Measurements from ENCODE around the gene DNAJC4.

DNAJC4 gene

DNA sequence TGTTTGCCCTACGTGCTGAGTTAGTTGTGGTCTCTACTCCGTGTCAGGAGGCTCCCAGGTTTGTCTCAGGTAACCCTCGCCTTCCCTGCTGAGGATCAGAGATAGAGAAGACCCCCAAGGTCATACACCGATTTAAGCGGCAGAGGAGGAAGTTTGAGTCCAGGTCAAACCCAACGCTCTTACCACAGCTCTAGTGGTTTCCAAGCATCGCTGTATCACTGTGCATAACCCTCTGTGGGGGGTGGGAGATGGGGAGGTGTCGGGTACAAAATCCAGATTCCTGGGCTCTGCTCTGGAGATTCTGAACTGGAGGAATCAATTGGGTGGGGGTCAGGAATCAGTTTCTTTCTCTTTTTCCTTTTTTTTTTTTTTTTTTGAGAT lies 627 bp downstream of the DNAJC4 start:
- Histone ChIP-seq H3K27me3 (ENCODE audit: control insufficient read depth, insufficient read depth, low read length) (no peaks in the 10 kb centered on the region; the same call in 1 of the 2 replicates), H3K4me1 (ENCODE audit: control insufficient read depth, insufficient read depth, low read length) (peaks cover 16% of the 10 kb centered on the region), H3K9me3 (ENCODE audit: control insufficient read depth, insufficient read depth, low read length) (no peaks in the 10 kb centered on the region), H3K9ac (ENCODE audit: low read depth, low read length) (peak overlapping the region; percentile 46; the same call in 1 of the 2 replicates), H3K27ac (ENCODE audit: low read depth, low read length) (peak overlapping the region; percentile 80), H3K36me3 (ENCODE audit: control insufficient read depth, insufficient read depth, low read length) (no peaks in the 10 kb centered on the region; the same call in 1 of the 2 replicates), H3K4me3 (ENCODE audit: low read depth, low read length) (peak overlapping the region; percentile 81)

- H3K9me3 ChIP-seq (ENCODE audit: control insufficient read depth, insufficient read depth, low read length) = no peaks in the 10 kb centered on the region
- no peak overlapping the region for H3K27ac ChIP-seq (ENCODE audit: low read depth, low read length)
- H3K9ac ChIP-seq (ENCODE audit: low read depth, low read length) = no peak overlapping the region
- H3K4me3 ChIP-seq (ENCODE audit: low read depth, low read length) = no peak overlapping the region
- H3K27me3 ChIP-seq (ENCODE audit: control insufficient read depth, insufficient read depth, low read length) = no peaks in the 10 kb centered on the region; the same call in 1 of the 2 replicates
- H3K4me1 ChIP-seq (ENCODE audit: control insufficient read depth, insufficient read depth, low read length) = peaks cover 14% of the 10 kb centered on the region
- no peaks in the 10 kb centered on the region; the same call in 1 of the 2 replicates for H3K36me3 ChIP-seq (ENCODE audit: control insufficient read depth, insufficient read depth, low read length)
Observed at GRCh38 chr11:64231546-64231945, 1.2 kb downstream of the DNAJC4 start.

- no peak overlapping the region for H3K9ac ChIP-seq (ENCODE audit: low read depth, low read length)
Observed at GRCh38 chr11:64232182-64232966, 2.0 kb downstream of the DNAJC4 start.

GRCh38 chr11:64232967-64233315 lies 2.6 kb downstream of the DNAJC4 start:
- no peaks in the 10 kb centered on the region for H3K9me3 ChIP-seq (ENCODE audit: control insufficient read depth, insufficient read depth, low read length)
- no peak overlapping the region for H3K4me3 ChIP-seq (ENCODE audit: low read depth, low read length)
- peaks cover 7% of the 10 kb centered on the region for H3K36me3 ChIP-seq (ENCODE audit: control insufficient read depth, insufficient read depth, low read length)
- no peak overlapping the region for H3K9ac ChIP-seq (ENCODE audit: low read depth, low read length)
- peaks cover 8% of the 10 kb centered on the region for H3K4me1 ChIP-seq (ENCODE audit: control insufficient read depth, insufficient read depth, low read length)
- H3K27ac ChIP-seq (ENCODE audit: low read depth, low read length) = no peak overlapping the region
- H3K27me3 ChIP-seq (ENCODE audit: control insufficient read depth, insufficient read depth, low read length) = no peaks in the 10 kb centered on the region; the same call in 1 of the 2 replicates

More at GRCh38 chr11:64232182-64232966, 2.0 kb downstream of the DNAJC4 start:
- Histone ChIP-seq H3K27ac (ENCODE audit: low read depth, low read length) (no peak overlapping the region), H3K4me3 (ENCODE audit: low read depth, low read length) (no peak overlapping the region), H3K36me3 (ENCODE audit: control insufficient read depth, insufficient read depth, low read length) (peaks cover 3% of the 10 kb centered on the region), H3K27me3 (ENCODE audit: control insufficient read depth, insufficient read depth, low read length) (no peaks in the 10 kb centered on the region; the same call in 1 of the 2 replicates), H3K4me1 (ENCODE audit: control insufficient read depth, insufficient read depth, low read length) (peaks cover 8% of the 10 kb centered on the region), H3K9me3 (ENCODE audit: control insufficient read depth, insufficient read depth, low read length) (no peaks in the 10 kb centered on the region)

DNA sequence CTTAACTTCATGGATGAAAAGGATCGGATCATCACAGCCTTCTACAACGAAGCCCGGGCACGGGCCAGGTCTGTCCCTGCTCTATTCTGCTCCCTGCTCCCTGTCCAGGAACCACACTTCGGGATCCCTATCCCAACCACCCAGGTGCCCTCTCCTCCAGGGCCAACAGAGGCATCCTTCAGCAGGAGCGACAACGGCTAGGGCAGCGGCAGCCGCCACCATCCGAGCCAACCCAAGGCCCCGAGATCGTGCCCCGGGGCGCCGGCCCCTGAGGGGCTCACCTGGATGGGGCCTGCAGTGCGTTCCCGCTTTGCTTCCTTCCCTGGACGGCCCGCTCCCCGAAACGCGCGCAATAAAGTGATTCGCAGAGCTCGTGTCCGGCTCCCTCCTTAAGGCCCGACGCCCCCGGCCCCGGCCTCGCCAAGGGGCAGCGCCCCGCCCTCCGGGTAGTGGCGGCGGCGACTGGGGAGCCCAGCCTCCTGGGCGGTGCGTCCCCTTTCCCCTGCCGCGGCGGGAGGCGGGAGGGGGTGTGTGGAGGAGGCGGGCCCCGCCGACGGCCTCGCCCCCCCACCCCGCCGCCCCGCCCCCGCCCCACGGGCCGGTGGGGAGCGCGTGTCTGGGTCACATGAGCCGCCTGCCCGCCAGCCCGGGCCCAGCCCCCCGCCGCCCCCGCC lies 3.7 kb downstream of the DNAJC4 start, which contains the start of gene VEGFB:
VEGFB (plus strand) TSS at position 672 of the 674 bp plus-strand sequence. CDS start 250 bp downstream, outside the sequence.
- Histone ChIP-seq H3K9ac (ENCODE audit: low read depth, low read length) (0 out of 2 replicates have a peak within 1 kb of the TSS, but pooled peaks have one; percentile 22), H3K27me3 (ENCODE audit: control insufficient read depth, insufficient read depth, low read length) (no peaks in the 10 kb centered on the region; the same call in 1 of the 2 replicates), H3K27ac (ENCODE audit: low read depth, low read length) (no peak within 1 kb of the TSS), H3K36me3 (ENCODE audit: control insufficient read depth, insufficient read depth, low read length) (peaks cover 18% of the 10 kb centered on the region), H3K4me1 (ENCODE audit: control insufficient read depth, insufficient read depth, low read length) (peaks cover 8% of the 10 kb centered on the region), H3K9me3 (ENCODE audit: control insufficient read depth, insufficient read depth, low read length) (no peaks in the 10 kb centered on the region), H3K4me3 (ENCODE audit: low read depth, low read length) (peak within 1 kb of the TSS; percentile 74)

GRCh38 chr11:64234647-64235379 lies 4.5 kb downstream of the DNAJC4 start:
- H3K9me3 ChIP-seq (ENCODE audit: control insufficient read depth, insufficient read depth, low read length) = no peaks in the 10 kb centered on the region
- no peaks in the 10 kb centered on the region; the same call in 1 of the 2 replicates for H3K27me3 ChIP-seq (ENCODE audit: control insufficient read depth, insufficient read depth, low read length)
- peak overlapping the region; percentile 50 for H3K4me3 ChIP-seq (ENCODE audit: low read depth, low read length)
- H3K9ac ChIP-seq (ENCODE audit: low read depth, low read length) = no peak overlapping the region
- H3K27ac ChIP-seq (ENCODE audit: low read depth, low read length) = no peak overlapping the region
- peaks cover 19% of the 10 kb centered on the region for H3K36me3 ChIP-seq (ENCODE audit: control insufficient read depth, insufficient read depth, low read length)
- peaks cover 9% of the 10 kb centered on the region for H3K4me1 ChIP-seq (ENCODE audit: control insufficient read depth, insufficient read depth, low read length)

GRCh38 chr11:64235437-64236161 lies 5.3 kb downstream of the DNAJC4 start:
- Histone ChIP-seq H3K4me3 (ENCODE audit: low read depth, low read length) (peak overlapping the region; percentile 50), H3K27me3 (ENCODE audit: control insufficient read depth, insufficient read depth, low read length) (no peaks in the 10 kb centered on the region; the same call in 1 of the 2 replicates), H3K27ac (ENCODE audit: low read depth, low read length) (no peak overlapping the region), H3K9ac (ENCODE audit: low read depth, low read length) (no peak overlapping the region), H3K4me1 (ENCODE audit: control insufficient read depth, insufficient read depth, low read length) (peaks cover 13% of the 10 kb centered on the region), H3K9me3 (ENCODE audit: control insufficient read depth, insufficient read depth, low read length) (no peaks in the 10 kb centered on the region), H3K36me3 (ENCODE audit: control insufficient read depth, insufficient read depth, low read length) (peaks cover 19% of the 10 kb centered on the region)

- Histone ChIP-seq H3K36me3 (ENCODE audit: control insufficient read depth, insufficient read depth, low read length) (peaks cover 19% of the 10 kb centered on the region), H3K27ac (ENCODE audit: low read depth, low read length) (no peak overlapping the region), H3K27me3 (ENCODE audit: control insufficient read depth, insufficient read depth, low read length) (no peaks in the 10 kb centered on the region; the same call in 1 of the 2 replicates), H3K9ac (ENCODE audit: low read depth, low read length) (no peak overlapping the region), H3K9me3 (ENCODE audit: control insufficient read depth, insufficient read depth, low read length) (no peaks in the 10 kb centered on the region), H3K4me3 (ENCODE audit: low read depth, low read length) (no peak overlapping the region), H3K4me1 (ENCODE audit: control insufficient read depth, insufficient read depth, low read length) (peaks cover 9% of the 10 kb centered on the region)
Observed at GRCh38 chr11:64237484-64237951, 7.2 kb downstream of the DNAJC4 start.

- Histone ChIP-seq H3K27ac (ENCODE audit: low read depth, low read length) (no peak overlapping the region), H3K9ac (ENCODE audit: low read depth, low read length) (no peak overlapping the region), H3K36me3 (ENCODE audit: control insufficient read depth, insufficient read depth, low read length) (peaks cover 20% of the 10 kb centered on the region)
Observed at GRCh38 chr11:64238076-64238475, 7.7 kb downstream of the DNAJC4 start.

GRCh38 chr11:64238999-64239398 lies 8.7 kb downstream of the DNAJC4 start:
- no peaks in the 10 kb centered on the region for H3K27me3 ChIP-seq (ENCODE audit: control insufficient read depth, insufficient read depth, low read length)
- H3K27ac ChIP-seq (ENCODE audit: low read depth, low read length) = no peak overlapping the region
- no peaks in the 10 kb centered on the region for H3K9me3 ChIP-seq (ENCODE audit: control insufficient read depth, insufficient read depth, low read length)
- H3K36me3 ChIP-seq (ENCODE audit: control insufficient read depth, insufficient read depth, low read length) = peaks cover 29% of the 10 kb centered on the region
- no peak overlapping the region for H3K4me3 ChIP-seq (ENCODE audit: low read depth, low read length)
- H3K9ac ChIP-seq (ENCODE audit: low read depth, low read length) = no peak overlapping the region
- H3K4me1 ChIP-seq (ENCODE audit: control insufficient read depth, insufficient read depth, low read length) = peaks cover 4% of the 10 kb centered on the region

More at GRCh38 chr11:64238076-64238475, 7.7 kb downstream of the DNAJC4 start:
- Histone ChIP-seq H3K27me3 (ENCODE audit: control insufficient read depth, insufficient read depth, low read length) (no peaks in the 10 kb centered on the region), H3K9me3 (ENCODE audit: control insufficient read depth, insufficient read depth, low read length) (no peaks in the 10 kb centered on the region), H3K4me1 (ENCODE audit: control insufficient read depth, insufficient read depth, low read length) (peaks cover 9% of the 10 kb centered on the region), H3K4me3 (ENCODE audit: low read depth, low read length) (no peak overlapping the region)

All from HUES48 (cell line).